Measurements from ENCODE around the gene MON1B. TPM values are rescaled to one million over a fixed set of nuclear protein-coding genes. Genes with fewer than 3 reads are reported as not detected.
A peak's percentile ranks its signal among the peaks of the same experiment; 100 is the strongest.

MON1B gene
- total and polyA plus RNA-seq, 7 experiments from 2014 or later, result 30.7 to 87.2 (median 62.3) TPM

GRCh38 chr16:77219437-77219836 lies 28.4 kb downstream of the MON1B start:
- no peaks in the 10 kb centered on the region for H3K36me3 ChIP-seq (ENCODE audit: control insufficient read depth in 2 of 3, insufficient read depth in 3 of 3, low read length in 3 of 3)
- Mint-ChIP-seq H3K27ac (no peak overlapping the region), H3K27me3 (no peaks in the 10 kb centered on the region), H3K9me3 (no peaks in the 10 kb centered on the region), H3K4me3 (no peak overlapping the region), H3K36me3 (no peaks in the 10 kb centered on the region), H3K4me1 (peaks cover 0 to 4% (median 0%) of the 10 kb centered on the region in 7 donors)
- DNase-seq, result no peak
- no peak for ATAC-seq
- H3K4me3 ChIP-seq (ENCODE audit: low read length), result no peak overlapping the region
- H3K4me1 ChIP-seq (ENCODE audit: control insufficient read depth in 2 of 2, insufficient read depth in 2 of 2, low read length in 2 of 2), result no peaks in the 10 kb centered on the region
- POLR2A ChIA-PET, result no interaction called here
- H3K27ac ChIP-seq (ENCODE audit: low read depth, low read length), result no peak overlapping the region
- intact Hi-C loops (cut with micrococcal nuclease), result no loop called here
- CTCF ChIA-PET, result no interaction called here
- no peaks in the 10 kb centered on the region for H3K9me3 ChIP-seq (ENCODE audit: control insufficient read depth in 2 of 3, low read length in 3 of 3)
- H3K27me3 ChIP-seq (ENCODE audit: control insufficient read depth in 2 of 2, insufficient read depth in 2 of 2, low read length in 2 of 2), result no peaks in the 10 kb centered on the region

GRCh38 chr16:77220427-77220826 lies 29.4 kb downstream of the MON1B start:
- no peak for DNase-seq
- no peaks in the 10 kb centered on the region for H3K4me1 ChIP-seq (ENCODE audit: control insufficient read depth in 2 of 2, insufficient read depth in 2 of 2, low read length in 2 of 2)
- ATAC-seq, result no peak
- no peaks in the 10 kb centered on the region for H3K36me3 Mint-ChIP-seq
- intact Hi-C loops (cut with micrococcal nuclease), result no loop called here
- H3K27ac ChIP-seq (ENCODE audit: low read depth, low read length), result no peak overlapping the region
- H3K4me1 Mint-ChIP-seq, result peaks cover 0 to 4% (median 0%) of the 10 kb centered on the region in 7 donors
- H3K36me3 ChIP-seq (ENCODE audit: control insufficient read depth in 2 of 3, insufficient read depth in 3 of 3, low read length in 3 of 3), result no peaks in the 10 kb centered on the region
- H3K9me3 Mint-ChIP-seq, result no peaks in the 10 kb centered on the region
- POLR2A ChIA-PET, result no interaction called here
- no peak overlapping the region for H3K4me3 Mint-ChIP-seq
- CTCF ChIA-PET, result no interaction called here
- H3K27me3 Mint-ChIP-seq, result peaks cover 0 to 2% (median 0%) of the 10 kb centered on the region in 5 donors
- no peak overlapping the region for H3K4me3 ChIP-seq (ENCODE audit: low read length)
- no peaks in the 10 kb centered on the region for H3K27me3 ChIP-seq (ENCODE audit: control insufficient read depth in 2 of 2, insufficient read depth in 2 of 2, low read length in 2 of 2)
- peak overlapping the region in 1 of 9 donors; percentile 20 for H3K27ac Mint-ChIP-seq
- H3K9me3 ChIP-seq (ENCODE audit: control insufficient read depth in 2 of 3, low read length in 3 of 3), result no peaks in the 10 kb centered on the region

GRCh38 chr16:77221482-77221881 lies 30.5 kb downstream of the MON1B start:
- Mint-ChIP-seq H3K36me3 (no peaks in the 10 kb centered on the region), H3K27me3 (peaks cover 0 to 4% (median 0%) of the 10 kb centered on the region in 5 donors), H3K4me3 (no peak overlapping the region), H3K9me3 (no peaks in the 10 kb centered on the region), H3K27ac (no peak overlapping the region), H3K4me1 (peaks cover 0 to 4% (median 0%) of the 10 kb centered on the region in 7 donors)
- intact Hi-C loops (cut with micrococcal nuclease), result no loop called here
- Histone ChIP-seq H3K9me3 (ENCODE audit: control insufficient read depth in 2 of 3, low read length in 3 of 3) (no peaks in the 10 kb centered on the region), H3K27ac (ENCODE audit: low read depth, low read length) (no peak overlapping the region), H3K36me3 (ENCODE audit: control insufficient read depth in 2 of 3, insufficient read depth in 3 of 3, low read length in 3 of 3) (no peaks in the 10 kb centered on the region), H3K4me3 (ENCODE audit: low read length) (no peak overlapping the region), H3K27me3 (ENCODE audit: control insufficient read depth in 2 of 2, insufficient read depth in 2 of 2, low read length in 2 of 2) (no peaks in the 10 kb centered on the region), H3K4me1 (ENCODE audit: control insufficient read depth in 2 of 2, insufficient read depth in 2 of 2, low read length in 2 of 2) (no peaks in the 10 kb centered on the region)
- no peak for ATAC-seq
- DNase-seq, result no peak
- ChIA-PET CTCF (no interaction called here), POLR2A (no interaction called here)

- ChIA-PET POLR2A (no interaction called here), CTCF (interaction anchor here (1.1 to 1.4 kb wide), 2 partner anchors 9 to 14 kb away, joined by 3 read pairs; no protein-coding TSS in a partner anchor)
- no peak overlapping the region for H3K27ac Mint-ChIP-seq
- no peak for ATAC-seq
- Histone ChIP-seq H3K27ac (ENCODE audit: low read depth, low read length) (no peak overlapping the region), H3K9me3 (ENCODE audit: control insufficient read depth in 2 of 3, low read length in 3 of 3) (no peaks in the 10 kb centered on the region), H3K27me3 (ENCODE audit: control insufficient read depth in 2 of 2, insufficient read depth in 2 of 2, low read length in 2 of 2) (no peaks in the 10 kb centered on the region), H3K4me3 (ENCODE audit: low read length) (no peak overlapping the region), H3K4me1 (ENCODE audit: control insufficient read depth in 2 of 2, insufficient read depth in 2 of 2, low read length in 2 of 2) (no peaks in the 10 kb centered on the region), H3K36me3 (ENCODE audit: control insufficient read depth in 2 of 3, insufficient read depth in 3 of 3, low read length in 3 of 3) (no peaks in the 10 kb centered on the region)
- no peaks in the 10 kb centered on the region for H3K9me3 Mint-ChIP-seq
- no peak overlapping the region for H3K4me3 Mint-ChIP-seq
- H3K4me1 Mint-ChIP-seq, result peaks cover 0 to 4% (median 0%) of the 10 kb centered on the region in 7 donors
- no peaks in the 10 kb centered on the region for H3K36me3 Mint-ChIP-seq
- DNase-seq, result peak in 1 of 9 donors; percentile 10
- intact Hi-C loops (cut with micrococcal nuclease), result no loop called here
- peaks cover 0 to 4% (median 0%) of the 10 kb centered on the region in 5 donors for H3K27me3 Mint-ChIP-seq
These were observed 32.2 kb downstream of the MON1B start for GRCh38 chr16:77223184-77223583.

- Histone ChIP-seq H3K4me1 (ENCODE audit: control insufficient read depth in 2 of 2, insufficient read depth in 2 of 2, low read length in 2 of 2) (no peaks in the 10 kb centered on the region), H3K27me3 (ENCODE audit: control insufficient read depth in 2 of 2, insufficient read depth in 2 of 2, low read length in 2 of 2) (no peaks in the 10 kb centered on the region), H3K27ac (ENCODE audit: low read depth, low read length) (no peak overlapping the region), H3K4me3 (ENCODE audit: low read length) (no peak overlapping the region), H3K9me3 (ENCODE audit: control insufficient read depth in 2 of 3, low read length in 3 of 3) (no peaks in the 10 kb centered on the region), H3K36me3 (ENCODE audit: control insufficient read depth in 2 of 3, insufficient read depth in 3 of 3, low read length in 3 of 3) (no peaks in the 10 kb centered on the region)
- ChIA-PET POLR2A (no interaction called here), CTCF (no interaction called here)
- Mint-ChIP-seq H3K36me3 (no peaks in the 10 kb centered on the region), H3K27ac (no peak overlapping the region), H3K9me3 (no peaks in the 10 kb centered on the region), H3K27me3 (peaks cover 0 to 8% (median 3%) of the 10 kb centered on the region in 5 donors), H3K4me3 (no peak overlapping the region), H3K4me1 (peaks cover 0 to 4% (median 0%) of the 10 kb centered on the region in 7 donors)
- intact Hi-C loops (cut with micrococcal nuclease), result no loop called here
- no peak for ATAC-seq
- DNase-seq, result no peak
These were observed 34.2 kb downstream of the MON1B start for GRCh38 chr16:77225182-77225581.

- peaks cover 0 to 4% (median 0%) of the 10 kb centered on the region in 7 donors for H3K4me1 Mint-ChIP-seq
- no peaks in the 10 kb centered on the region for H3K9me3 ChIP-seq (ENCODE audit: control insufficient read depth in 2 of 3, low read length in 3 of 3)
- DNase-seq (no peak), ATAC-seq (no peak)
- H3K4me1 ChIP-seq (ENCODE audit: control insufficient read depth in 2 of 2, insufficient read depth in 2 of 2, low read length in 2 of 2), result no peaks in the 10 kb centered on the region
- H3K9me3 Mint-ChIP-seq, result no peaks in the 10 kb centered on the region
- H3K27me3 Mint-ChIP-seq, result peaks cover 0 to 14% (median 7%) of the 10 kb centered on the region in 5 donors
- H3K4me3 Mint-ChIP-seq, result no peak overlapping the region
- ChIA-PET CTCF (no interaction called here), POLR2A (no interaction called here)
- intact Hi-C loops (cut with micrococcal nuclease), result no loop called here
- H3K36me3 ChIP-seq (ENCODE audit: control insufficient read depth in 2 of 3, insufficient read depth in 3 of 3, low read length in 3 of 3), result no peaks in the 10 kb centered on the region
- no peak overlapping the region for H3K27ac ChIP-seq (ENCODE audit: low read depth, low read length)
- H3K27me3 ChIP-seq (ENCODE audit: control insufficient read depth in 2 of 2, insufficient read depth in 2 of 2, low read length in 2 of 2), result no peaks in the 10 kb centered on the region
- no peaks in the 10 kb centered on the region for H3K36me3 Mint-ChIP-seq
- H3K4me3 ChIP-seq (ENCODE audit: low read length), result no peak overlapping the region
- H3K27ac Mint-ChIP-seq, result no peak overlapping the region
These were observed 36.8 kb downstream of the MON1B start for GRCh38 chr16:77227745-77228144.

- POLR2A ChIA-PET, result interaction anchor here (1.1 kb wide), 1 partner anchor 19 kb away, joined by 3 read pairs; no protein-coding TSS in a partner anchor
- H3K27ac ChIP-seq (ENCODE audit: low read depth, low read length), result no peak overlapping the region
- no peaks in the 10 kb centered on the region for H3K9me3 Mint-ChIP-seq
- H3K4me1 ChIP-seq (ENCODE audit: control insufficient read depth in 2 of 2, insufficient read depth in 2 of 2, low read length in 2 of 2), result no peaks in the 10 kb centered on the region
- H3K4me1 Mint-ChIP-seq, result peaks cover 0 to 2% (median under 1%) of the 10 kb centered on the region in 7 donors
- no peaks in the 10 kb centered on the region for H3K36me3 Mint-ChIP-seq
- H3K27me3 ChIP-seq (ENCODE audit: control insufficient read depth in 2 of 2, insufficient read depth in 2 of 2, low read length in 2 of 2), result no peaks in the 10 kb centered on the region
- H3K27me3 Mint-ChIP-seq, result peaks cover 5 to 30% (median 14%) of the 10 kb centered on the region in 5 donors
- no peak overlapping the region for H3K4me3 Mint-ChIP-seq
- CTCF ChIA-PET, result interaction anchor here (0.8 kb wide), 1 partner anchor 353 kb away, joined by 4 read pairs; no protein-coding TSS in a partner anchor
- no peaks in the 10 kb centered on the region for H3K9me3 ChIP-seq (ENCODE audit: control insufficient read depth in 2 of 3, low read length in 3 of 3)
- intact Hi-C loops (cut with micrococcal nuclease), result loop anchor here in 1 of 2 donors (10.0 kb wide), 1 partner anchor 244 kb away; no protein-coding TSS in a partner anchor
- DNase-seq, result no peak
- H3K4me3 ChIP-seq (ENCODE audit: low read length), result no peak overlapping the region
- no peak overlapping the region for H3K27ac Mint-ChIP-seq
- no peak for ATAC-seq
- no peaks in the 10 kb centered on the region for H3K36me3 ChIP-seq (ENCODE audit: control insufficient read depth in 2 of 3, insufficient read depth in 3 of 3, low read length in 3 of 3)
These were observed 40.1 kb downstream of the MON1B start for GRCh38 chr16:77231047-77231446.

Measured in naive thymus-derived CD4-positive, alpha-beta T cell (primary cell).